Adrenal gland (tissue), 5 donors: ENCODE measurements around the gene THAP4.

Experiments
- POLR2A ChIP-seq, 2 donors: fragments of 450-650 bp; IDR thresholded peaks; one replicate each; pipeline ENCODE4 v1.6.1; 2017; ENCODE audit warnings: antibody characterized with exemption in 2 of 2, mild to moderate bottlenecking in 2 of 2, moderate library complexity in 1 of 2
- TF ChIP-seq, protein P1 (sequence below), 6 experiments: fragments of 450-650 bp in 4 of 6; fragments of 200-600 bp in 2 of 6; sonication (generic) in 1 of 6; IDR thresholded peaks; 1 replicate in 5 of 6; 2 replicates in 1 of 6; pipeline versions ENCODE4 v1.5.1 to v1.8.0; 2016 to 2021; ENCODE audit warnings: antibody characterized with exemption in 6 of 6, mild to moderate bottlenecking in 2 of 6, moderate library complexity in 1 of 6
- donor health status: DM: no; HTN: no; CAD: no.

DNA sequence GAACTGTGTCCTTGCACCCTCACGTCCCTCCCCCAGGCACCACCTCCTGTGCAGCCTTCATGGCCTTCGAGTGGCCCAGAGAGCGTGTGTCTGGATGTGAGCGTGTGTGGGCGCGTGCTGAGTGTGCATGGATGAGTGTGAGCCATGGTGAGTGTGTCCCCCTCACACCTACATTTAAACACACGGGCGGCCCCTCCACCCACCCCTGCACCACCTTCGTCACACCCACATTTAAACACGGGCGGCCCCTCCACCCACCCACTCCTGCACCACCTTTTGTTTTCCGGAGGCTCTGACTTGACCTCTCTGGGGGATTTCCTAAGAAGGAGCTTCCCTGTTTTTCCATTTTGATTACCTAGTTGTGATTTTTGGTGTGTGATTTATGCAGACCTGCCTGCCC lies 31.9 kb upstream of the THAP4 start:
- TF ChIP-seq, protein P1, sequence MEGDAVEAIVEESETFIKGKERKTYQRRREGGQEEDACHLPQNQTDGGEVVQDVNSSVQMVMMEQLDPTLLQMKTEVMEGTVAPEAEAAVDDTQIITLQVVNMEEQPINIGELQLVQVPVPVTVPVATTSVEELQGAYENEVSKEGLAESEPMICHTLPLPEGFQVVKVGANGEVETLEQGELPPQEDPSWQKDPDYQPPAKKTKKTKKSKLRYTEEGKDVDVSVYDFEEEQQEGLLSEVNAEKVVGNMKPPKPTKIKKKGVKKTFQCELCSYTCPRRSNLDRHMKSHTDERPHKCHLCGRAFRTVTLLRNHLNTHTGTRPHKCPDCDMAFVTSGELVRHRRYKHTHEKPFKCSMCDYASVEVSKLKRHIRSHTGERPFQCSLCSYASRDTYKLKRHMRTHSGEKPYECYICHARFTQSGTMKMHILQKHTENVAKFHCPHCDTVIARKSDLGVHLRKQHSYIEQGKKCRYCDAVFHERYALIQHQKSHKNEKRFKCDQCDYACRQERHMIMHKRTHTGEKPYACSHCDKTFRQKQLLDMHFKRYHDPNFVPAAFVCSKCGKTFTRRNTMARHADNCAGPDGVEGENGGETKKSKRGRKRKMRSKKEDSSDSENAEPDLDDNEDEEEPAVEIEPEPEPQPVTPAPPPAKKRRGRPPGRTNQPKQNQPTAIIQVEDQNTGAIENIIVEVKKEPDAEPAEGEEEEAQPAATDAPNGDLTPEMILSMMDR (IDR thresholded peaks at IDR 0.05): no peak
- TF ChIP-seq POLR2A (IDR thresholded peaks at IDR 0.05): no peak
